Urinary bladder (tissue), 4 donors: Measurements from ENCODE around the gene PARP1. TPM values are rescaled to one million over a fixed set of nuclear protein-coding genes. Genes with fewer than 3 reads are reported as not detected.

Experiments used
- DNase-seq: peaks from one replicate; pipeline ENCODE4 v3.0.0-alpha.2; 2015; ENCODE audit errors: extremely low spot score
- H3K27ac ChIP-seq: one replicate; pipeline ENCODE4 v1.5.1; 2013; ENCODE audit warnings: low read depth, mild to moderate bottlenecking, moderate library complexity
- H3K36me3 ChIP-seq: one replicate; pipeline ENCODE4 v1.6.1; 2013; ENCODE audit warnings: mild to moderate bottlenecking, moderate library complexity; ENCODE audit not compliant: insufficient read depth
- H3K4me1 ChIP-seq: one replicate; pipeline ENCODE4 v1.6.1; 2013; ENCODE audit warnings: mild to moderate bottlenecking, moderate library complexity; ENCODE audit not compliant: insufficient read depth
- H3K4me3 ChIP-seq: one replicate; pipeline ENCODE4 v1.5.1; 2013; ENCODE audit warnings: low read depth, low read length
- WGBS: extraction: QIAGEN DNeasy Blood & Tissue Kit; methylation state at CpG from one replicate; pipeline ENCODE4 v1.1.7; 2013; 5-methylcytosine and 5-hydroxymethylcytosine counted together
- polyA plus RNA-seq: library from polyadenylated mRNA; stranded (reverse); fragments of 200-250 nt; gene quantifications from one replicate; pipeline ENCODE4 v1.2.3, GENCODE V29; 2013
- total RNA-seq: library from RNA; depleted of rRNA; stranded (reverse); fragments of >200 nt; gene quantifications from one replicate; pipeline ENCODE4 v1.2.3, GENCODE V29; 2014
- donor health status: healthy with polysubstance abuse.
- donor health status: healthy.

PARP1 gene
- total and polyA plus RNA-seq, 2 donors = 58.4 to 60.7 TPM

DNA sequence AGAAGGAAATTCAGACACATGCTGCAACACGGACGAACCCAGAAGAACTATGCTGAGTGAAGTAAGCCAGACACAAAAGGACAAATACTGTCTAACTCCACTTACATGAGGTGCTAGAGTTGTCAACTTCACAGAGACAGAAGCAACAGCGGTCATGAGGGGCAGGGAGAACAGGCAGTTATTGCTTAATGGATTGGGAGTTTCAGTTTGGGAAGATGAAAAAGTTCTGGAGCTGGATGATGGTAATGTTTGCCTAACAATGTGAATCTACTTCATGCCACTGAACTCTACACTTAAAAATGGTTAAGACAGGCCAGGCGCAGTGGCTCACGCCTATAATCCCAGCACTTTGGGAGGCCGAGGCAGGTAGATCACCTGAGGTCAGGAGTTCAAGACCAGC, 12.1 kb downstream of the PARP1 start:
- no peak for DNase-seq
- WGBS = 89% methylated on average over 6 of the region's 6 CpGs
- no peak overlapping the region for H3K27ac ChIP-seq
- no peaks in the 10 kb centered on the region for H3K4me1 ChIP-seq
- H3K36me3 ChIP-seq = peaks cover under 1% of the 10 kb centered on the region
- H3K4me3 ChIP-seq = no peak overlapping the region

DNA sequence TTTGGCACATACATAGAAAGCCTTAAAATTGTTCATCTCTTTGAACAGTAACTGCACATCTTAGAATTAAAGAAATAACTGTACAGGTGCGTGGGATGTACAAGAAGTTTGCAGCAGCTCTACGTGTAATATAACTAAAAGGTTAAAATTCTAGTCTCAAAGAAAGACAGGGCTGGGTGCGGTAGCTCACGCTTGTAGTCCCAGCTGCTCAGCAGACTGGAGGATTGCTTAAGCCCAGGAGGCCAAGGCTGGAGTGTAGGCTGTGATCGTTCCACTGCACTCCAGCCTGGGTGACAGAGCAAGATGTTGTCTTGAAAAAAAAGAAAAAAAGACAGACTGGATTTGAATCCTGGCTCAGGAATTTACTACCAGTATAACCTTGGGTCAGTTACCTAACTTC, 13.4 kb downstream of the PARP1 start:
- Histone ChIP-seq H3K4me1 (no peaks in the 10 kb centered on the region), H3K36me3 (no peaks in the 10 kb centered on the region), H3K4me3 (no peak overlapping the region), H3K27ac (no peak overlapping the region)
- DNase-seq = no peak
- 87% methylated on average over 5 of the region's 5 CpGs for WGBS

DNA sequence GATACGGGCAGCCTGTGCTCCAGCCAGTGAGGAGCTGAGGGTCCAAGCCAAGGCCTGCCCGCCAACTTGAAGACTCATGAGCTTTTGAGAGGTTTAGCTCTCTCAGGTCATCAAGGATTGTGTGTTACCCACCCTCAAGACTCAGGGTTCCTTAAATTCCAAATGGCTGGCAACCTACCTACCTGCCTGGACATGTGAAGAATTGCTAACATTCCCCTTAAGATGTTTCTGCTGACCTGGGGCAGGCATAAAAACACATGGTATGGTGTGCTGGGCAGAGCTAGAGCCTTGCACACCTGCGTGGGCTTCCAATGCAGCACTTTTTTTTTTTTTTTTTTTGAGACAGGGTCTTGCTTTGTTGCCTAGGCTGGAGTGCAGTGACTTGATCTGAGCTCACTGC, 17.2 kb downstream of the PARP1 start:
- whole genome bisulfite sequencing = 97% methylated on average over 3 of the region's 3 CpGs
- H3K4me3 ChIP-seq = no peak overlapping the region

DNA sequence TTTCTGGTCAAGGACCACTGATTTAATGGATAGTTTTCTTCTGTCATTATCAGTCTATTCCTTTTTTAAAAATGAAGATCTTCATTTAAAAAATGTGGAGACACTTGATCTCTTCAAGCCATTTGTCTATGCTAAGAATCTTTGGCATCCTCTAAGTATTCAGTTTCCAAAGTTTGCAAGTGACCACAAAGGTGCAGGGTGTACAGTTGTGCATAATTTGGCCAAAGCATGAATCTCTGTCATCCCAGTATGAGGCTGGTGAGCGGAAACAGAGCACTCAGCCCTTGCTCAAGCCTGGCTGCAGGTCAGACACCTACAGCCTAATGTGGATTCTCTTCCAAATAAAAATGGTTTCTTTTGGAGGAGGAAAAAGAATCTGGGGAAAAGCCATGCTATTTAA, 19.8 kb downstream of the PARP1 start:
- no peaks in the 10 kb centered on the region for H3K4me1 ChIP-seq
- no peak for DNase-seq
- no peaks in the 10 kb centered on the region for H3K36me3 ChIP-seq
- WGBS = 99% methylated on average over 1 of the region's 1 CpG
- no peak overlapping the region for H3K27ac ChIP-seq
- H3K4me3 ChIP-seq = no peak overlapping the region

More for the DNA sequence above, 17.2 kb downstream of the PARP1 start:
- Histone ChIP-seq H3K27ac (no peak overlapping the region), H3K36me3 (no peaks in the 10 kb centered on the region), H3K4me1 (no peaks in the 10 kb centered on the region)
- no peak for DNase-seq

DNA sequence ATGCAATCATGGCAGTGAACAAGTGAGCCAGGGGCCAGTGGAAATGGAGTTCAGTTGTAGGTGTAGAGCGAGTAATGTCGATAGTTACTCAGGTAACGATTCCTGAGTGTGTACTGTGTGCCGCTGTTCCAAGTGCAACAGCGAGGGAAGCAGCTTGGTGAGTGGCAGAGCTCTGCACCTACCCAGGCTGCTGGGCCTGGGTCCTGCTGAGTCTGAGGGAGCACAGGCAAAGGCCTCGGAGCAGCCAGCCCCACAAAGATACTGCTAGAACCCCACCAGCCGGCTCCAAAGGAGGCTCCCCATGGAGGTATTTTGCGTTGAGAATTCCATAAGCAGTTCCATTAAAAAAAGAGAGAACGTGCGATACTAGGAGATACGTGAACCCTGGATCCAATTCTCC, 23.2 kb downstream of the PARP1 start:
- 92% methylated on average over 11 of the region's 11 CpGs for WGBS
- peaks cover 6% of the 10 kb centered on the region for H3K36me3 ChIP-seq
- no peak for DNase-seq

DNA sequence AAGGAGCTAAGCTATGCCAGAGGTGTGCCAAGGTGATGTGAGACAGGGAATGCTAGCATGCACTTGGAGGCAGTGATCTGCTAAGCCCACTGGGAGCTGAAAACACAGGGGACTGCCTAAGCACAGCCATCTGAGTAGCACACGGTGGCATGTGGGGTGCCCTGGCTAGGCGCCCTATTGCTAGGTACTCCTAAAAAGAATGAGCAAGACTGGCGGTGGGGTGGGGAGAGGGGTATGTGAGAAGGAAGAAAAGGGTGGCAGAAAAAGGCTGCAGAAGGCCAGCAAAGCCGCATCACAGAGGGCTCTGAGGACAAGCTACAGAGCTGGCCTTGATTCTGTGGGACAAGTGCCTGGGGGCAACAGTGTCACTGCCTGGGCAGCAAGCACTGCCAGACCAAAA, 23.9 kb downstream of the PARP1 start:
- 94% methylated on average over 4 of the region's 4 CpGs for WGBS
- H3K4me3 ChIP-seq = no peak overlapping the region
- peaks cover 6% of the 10 kb centered on the region for H3K36me3 ChIP-seq
- no peak overlapping the region for H3K27ac ChIP-seq
- H3K4me1 ChIP-seq = no peaks in the 10 kb centered on the region
- DNase-seq = no peak

More for the DNA sequence above, 23.2 kb downstream of the PARP1 start:
- H3K4me1 ChIP-seq = no peaks in the 10 kb centered on the region
- H3K27ac ChIP-seq = no peak overlapping the region
- H3K4me3 ChIP-seq = no peak overlapping the region

DNA sequence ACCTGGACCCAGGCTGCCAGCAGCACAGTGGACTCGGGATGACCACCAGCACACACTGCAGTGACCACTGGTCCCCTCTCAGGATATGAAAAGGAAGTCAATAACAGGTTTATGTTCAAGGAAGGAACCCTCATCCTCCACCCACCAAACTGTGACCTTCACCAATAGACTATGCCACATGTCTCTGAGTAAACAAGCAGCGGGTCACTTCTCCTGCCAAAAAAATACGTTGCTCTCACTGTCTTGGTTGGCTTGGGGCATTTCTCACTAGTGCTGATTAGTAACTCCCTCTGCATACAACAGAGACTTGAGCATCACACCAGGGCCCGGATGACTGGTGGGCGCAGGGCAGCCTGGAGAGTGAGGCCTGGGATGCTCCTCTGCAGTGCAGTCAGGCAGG, 25.9 kb downstream of the PARP1 start:
- H3K4me1 ChIP-seq = no peaks in the 10 kb centered on the region
- no peak overlapping the region for H3K27ac ChIP-seq
- 87% methylated on average over 5 of the region's 5 CpGs for WGBS
- peaks cover 6% of the 10 kb centered on the region for H3K36me3 ChIP-seq
- no peak for DNase-seq
- no peak overlapping the region for H3K4me3 ChIP-seq

DNA sequence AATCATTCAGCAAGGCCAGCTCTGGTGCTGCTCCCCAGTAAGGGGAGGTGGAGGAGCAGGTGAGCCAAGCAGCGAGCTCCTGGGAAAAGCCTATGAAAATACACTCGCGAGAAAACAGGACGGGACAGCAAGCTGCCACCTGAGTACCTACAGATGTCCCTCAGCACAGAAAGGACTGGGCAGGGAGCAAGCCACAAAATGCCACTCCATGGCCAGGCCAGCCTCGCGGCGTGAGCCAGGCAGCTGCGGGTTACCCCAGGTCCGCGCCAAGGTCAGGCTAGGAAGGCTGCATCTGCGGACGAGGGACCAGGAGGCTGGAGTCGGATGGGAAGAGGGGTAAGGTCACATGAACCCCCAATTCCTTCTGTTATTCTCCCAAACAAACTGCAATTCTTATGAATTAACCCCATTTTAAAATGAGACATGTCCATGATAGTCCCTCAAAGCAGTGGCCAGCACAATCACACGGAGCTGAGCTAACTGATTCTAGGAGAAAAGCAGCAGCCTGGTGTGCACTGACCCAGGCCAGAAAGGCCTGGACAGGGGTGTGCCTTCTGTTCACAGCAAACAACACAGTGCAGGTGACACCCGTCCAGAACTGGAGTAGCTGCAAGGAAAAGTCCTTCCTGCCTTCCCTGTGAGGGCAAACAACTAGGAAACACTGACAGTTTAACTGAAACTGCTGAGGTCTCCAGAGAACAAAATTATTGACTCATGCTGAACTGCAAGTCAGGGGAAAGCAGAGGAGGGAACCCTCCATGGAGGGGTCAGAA, 26.5 kb downstream of the PARP1 start:
- Histone ChIP-seq H3K4me3 (no peak overlapping the region), H3K4me1 (no peaks in the 10 kb centered on the region), H3K36me3 (peaks cover 6% of the 10 kb centered on the region), H3K27ac (no peak overlapping the region)
- WGBS = 95% methylated on average over 15 of the region's 15 CpGs
- DNase-seq = no peak

DNA sequence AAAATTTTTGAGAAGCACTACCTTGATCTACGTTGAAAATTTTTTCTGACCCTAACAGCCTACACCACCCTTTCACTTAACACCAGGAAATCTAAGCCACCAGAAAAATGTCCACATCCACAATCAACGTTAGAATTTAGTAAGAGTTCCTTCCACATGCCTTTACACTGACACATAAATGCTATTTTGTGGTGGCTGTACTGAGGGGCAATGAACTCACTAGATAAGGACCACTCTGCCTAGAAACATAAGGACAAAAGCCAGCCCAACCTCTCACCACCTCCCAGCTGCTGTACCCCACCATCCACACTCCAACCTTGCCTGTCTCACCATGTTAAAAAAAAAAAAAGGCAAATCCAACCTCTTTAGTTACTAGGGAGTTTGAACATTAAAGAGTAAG, 29.8 kb downstream of the PARP1 start:
- Histone ChIP-seq H3K36me3 (peaks cover 6% of the 10 kb centered on the region), H3K4me3 (no peak overlapping the region), H3K27ac (no peak overlapping the region), H3K4me1 (no peaks in the 10 kb centered on the region)
- WGBS = 82% methylated on average over 2 of the region's 2 CpGs
- DNase-seq = no peak

DNA sequence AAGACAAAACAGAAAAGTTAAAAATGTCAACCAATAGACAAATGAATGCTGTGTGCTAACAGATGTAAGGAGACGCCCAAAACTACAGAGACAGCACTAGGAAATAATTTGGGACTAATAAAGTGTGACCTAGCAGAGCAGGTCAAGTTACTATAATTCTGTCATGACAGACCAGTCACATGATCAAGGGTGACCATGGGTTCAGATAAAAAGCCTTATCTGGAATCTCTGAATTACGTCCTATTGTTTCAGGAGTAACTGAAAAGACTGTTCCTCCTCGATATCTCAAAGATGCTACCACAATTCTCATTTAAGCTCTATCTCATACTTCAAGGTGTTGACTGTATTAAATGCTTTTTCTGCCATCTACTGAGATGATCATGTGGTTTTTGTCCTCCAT, 31.6 kb downstream of the PARP1 start:
- H3K27ac ChIP-seq = no peak overlapping the region
- 77% methylated on average over 3 of the region's 3 CpGs for WGBS
- no peaks in the 10 kb centered on the region for H3K4me1 ChIP-seq
- no peak overlapping the region for H3K4me3 ChIP-seq
- DNase-seq = no peak
- H3K36me3 ChIP-seq = peaks cover 2% of the 10 kb centered on the region

DNA sequence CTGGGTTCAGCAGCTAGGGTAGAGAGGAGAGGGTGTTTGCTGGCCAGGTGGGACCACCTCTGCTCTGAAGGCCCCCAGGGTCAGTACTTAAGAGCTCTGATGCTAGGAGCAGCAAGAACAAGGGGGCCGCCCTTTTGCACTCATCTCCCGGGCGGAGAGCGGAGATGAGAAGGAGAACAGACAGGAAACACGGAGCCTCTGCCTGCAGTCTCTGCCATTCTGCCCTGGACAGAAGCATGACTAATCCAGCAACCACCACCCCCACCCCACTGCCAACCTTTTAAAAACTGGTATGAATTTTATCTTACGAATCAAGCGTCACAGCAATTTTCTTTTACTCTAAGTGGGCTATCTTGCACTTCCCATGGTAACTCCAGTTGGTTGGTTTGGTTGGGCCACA, 34.5 kb downstream of the PARP1 start:
- Histone ChIP-seq H3K36me3 (peaks cover 6% of the 10 kb centered on the region), H3K27ac (no peak overlapping the region), H3K4me3 (no peak overlapping the region), H3K4me1 (no peaks in the 10 kb centered on the region)
- DNase-seq = no peak
- 86% methylated on average over 7 of the region's 7 CpGs for whole genome bisulfite sequencing

DNA sequence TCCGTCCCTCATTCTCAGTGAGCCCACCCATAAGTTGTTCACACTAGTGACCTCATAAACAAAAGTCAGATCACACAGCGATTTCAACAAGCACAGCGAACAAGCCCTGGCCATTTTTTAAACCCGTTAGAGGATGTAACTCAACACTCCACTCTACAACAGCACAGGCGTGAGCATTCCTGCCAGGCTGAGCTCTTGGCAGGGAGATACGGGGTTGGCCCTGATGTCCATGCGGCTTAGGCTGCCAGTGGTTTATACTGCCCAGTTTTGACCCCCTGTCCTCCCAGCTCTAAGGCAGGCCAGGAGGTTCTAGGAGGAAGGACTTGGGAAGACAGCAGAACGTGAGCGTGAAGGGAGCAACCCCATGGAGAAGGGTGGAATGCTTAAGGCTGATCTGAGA, 35.0 kb downstream of the PARP1 start:
- no peak overlapping the region for H3K27ac ChIP-seq
- no peak overlapping the region for H3K4me3 ChIP-seq
- no peaks in the 10 kb centered on the region for H3K4me1 ChIP-seq
- H3K36me3 ChIP-seq = peaks cover 6% of the 10 kb centered on the region
- DNase-seq = no peak
- WGBS = 92% methylated on average over 9 of the region's 9 CpGs

DNA sequence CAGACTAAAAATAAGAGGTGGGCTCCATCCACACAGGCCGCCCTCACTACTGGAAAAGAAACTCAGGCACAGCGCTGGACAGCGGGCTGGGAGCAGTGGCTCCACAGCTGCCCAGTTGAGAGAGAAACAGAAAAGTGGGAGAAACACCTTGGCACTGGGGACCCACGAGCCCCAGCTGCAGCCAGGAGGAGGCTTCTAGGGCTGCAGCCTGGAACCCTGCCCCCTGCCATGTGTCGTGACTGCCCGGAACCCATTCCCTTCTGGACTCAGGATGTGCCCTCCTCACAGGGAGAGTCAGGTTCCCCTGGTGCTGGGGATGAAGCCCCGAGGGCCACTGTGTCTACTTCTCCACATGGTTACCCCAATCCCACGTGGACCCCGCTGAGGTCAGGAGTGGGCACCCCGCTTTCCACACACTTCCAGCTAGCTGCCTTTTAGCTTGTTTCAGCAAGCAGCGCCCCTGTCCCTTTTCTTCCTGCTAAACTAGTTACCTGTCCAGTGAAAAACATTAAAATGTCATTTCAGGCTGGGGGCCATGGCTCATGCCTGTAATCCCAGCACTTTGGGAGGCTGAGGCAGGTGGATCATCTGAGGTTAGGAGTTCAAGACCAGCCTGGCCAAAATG, 35.9 kb downstream of the PARP1 start:
- H3K4me3 ChIP-seq = no peak overlapping the region
- 94% methylated on average over 11 of the region's 11 CpGs for WGBS
- no peak for DNase-seq

DNA sequence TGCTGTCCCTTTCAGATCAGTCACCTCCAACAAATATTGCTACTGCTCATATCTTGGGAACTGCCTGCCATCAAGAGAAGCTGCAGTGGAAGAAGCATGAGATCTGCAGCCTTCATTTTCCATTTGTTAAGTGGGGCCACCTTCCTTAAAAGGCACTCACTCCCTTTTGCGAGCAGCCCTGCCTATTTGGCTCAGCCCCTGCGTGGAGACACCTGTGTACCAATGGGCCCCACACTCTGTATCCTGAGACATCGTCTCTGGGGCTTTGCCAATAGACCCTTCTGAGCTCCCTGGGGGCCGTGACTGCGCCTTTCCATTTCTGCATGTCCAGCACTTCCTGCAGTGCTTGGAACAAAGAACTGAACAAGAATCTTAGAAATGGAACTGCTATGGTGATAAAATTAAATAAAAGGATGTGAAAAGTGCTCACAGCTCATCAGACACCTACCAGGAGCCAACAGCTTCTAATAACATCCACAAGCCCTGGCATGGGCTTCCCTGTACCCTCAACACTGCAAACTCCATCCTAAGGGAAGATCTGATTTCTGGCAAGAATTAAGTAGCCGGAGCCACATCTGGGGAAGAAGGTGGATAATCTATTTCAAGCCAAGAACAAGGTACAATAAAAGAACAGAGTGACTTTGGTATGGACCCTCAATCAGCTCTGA, 36.7 kb downstream of the PARP1 start:
- Histone ChIP-seq H3K4me1 (no peaks in the 10 kb centered on the region), H3K27ac (no peak overlapping the region), H3K36me3 (peaks cover 8% of the 10 kb centered on the region), H3K4me3 (no peak overlapping the region)
- DNase-seq = no peak
- WGBS = 85% methylated on average over 6 of the region's 6 CpGs

More for the DNA sequence above, 35.9 kb downstream of the PARP1 start:
- no peak overlapping the region for H3K27ac ChIP-seq
- H3K36me3 ChIP-seq = peaks cover 6% of the 10 kb centered on the region
- H3K4me1 ChIP-seq = no peaks in the 10 kb centered on the region
